HCT116 (cell line): ENCODE results near the gene NSG1. TPM values are rescaled to one million over a fixed set of nuclear protein-coding genes. Genes with fewer than 3 reads are reported as not detected.

Experiments used
- ATAC-seq: fragments of 200-7000 bp; cut with Tn5 transposase; 2 replicates; pipeline ENCODE4 v1.9.1; 2020; ENCODE audit warnings: mild to moderate bottlenecking, moderate library complexity
- BruUV-seq: library from RNA; stranded (reverse); fragments of 400-500 nt; replicated peaks from 2 replicates; lab custom pipeline; 2021; lab: Mats Ljungman, UMichigan
- CTCF ChIA-PET: fragments of 300-600 bp; sonication (Branson Sonifier 250); formaldehyde crosslinking; loops from one replicate; lab custom pipeline; 2021; ENCODE audit warnings: antibody characterized with exemption; lab: Charles Lee
- POLR2A ChIA-PET: fragments of 300-600, 350-600 bp; sonication (Branson Sonifier 250); formaldehyde crosslinking; loops from one replicate; lab custom pipeline; 2021; ENCODE audit warnings: antibody characterized with exemption; lab: Charles Lee
- RAD21 ChIA-PET, 2 experiments: fragments of 300-600 bp; sonication (Branson Sonifier 250); formaldehyde crosslinking; loops; one replicate each; lab custom pipeline; 2023; ENCODE audit warnings: low total read pairs in 2 of 2; ENCODE audit not compliant: uncharacterized antibody in 2 of 2, unreplicated experiment in 2 of 2, low non-redundant PET in 1 of 2; lab: Charles Lee
- DNase-seq: peaks from one replicate; pipeline ENCODE4 v3.0.0-alpha.2; 2010; ENCODE audit warnings: low read depth, low spot score
- H2AFZ ChIP-seq: fragments of 200-600 bp; shearing (Covaris generic), sonication (generic); 2 replicates; pipeline ENCODE4 v1.6.1; 2017; ENCODE audit warnings: low read depth, mixed run types, mixed read lengths, antibody characterized with exemption, low read length; ENCODE audit not compliant: poor library complexity, severe bottlenecking
- H3K27ac ChIP-seq: 2 replicates; pipeline ENCODE4 v1.5.1; 2012; ENCODE audit warnings: low read depth, low read length
- H3K27me3 ChIP-seq: fragments of 200-600 bp; sonication (generic); 2 replicates; pipeline ENCODE4 v1.6.1; 2016; ENCODE audit warnings: mixed run types, low read length, mixed read lengths; ENCODE audit not compliant: insufficient read depth
- H3K36me3 ChIP-seq, 2 experiments: fragments of 200-500 bp in 1 of 2; fragments of 200-600 bp in 1 of 2; sonication (Bioruptor generic) in 1 of 2; sonication (generic) in 1 of 2; 2 replicates each; pipeline versions ENCODE4 v1.5.1 to v1.6.1; 2014 to 2016; ENCODE audit warnings: low read length in 2 of 2, inconsistent platforms in 1 of 2, mixed read lengths in 1 of 2, mixed run types in 1 of 2; ENCODE audit not compliant: insufficient read depth in 2 of 2, control insufficient read depth in 1 of 2
- H3K4me1 ChIP-seq, 2 experiments: fragments of 200-600 bp in 1 of 2; sonication (generic) in 1 of 2; 2 replicates each; pipeline versions ENCODE4 v1.5.1 to v1.6.1; 2012 to 2017; ENCODE audit warnings: low read length in 2 of 2, inconsistent platforms in 1 of 2, mild to moderate bottlenecking in 1 of 2, mixed read lengths in 1 of 2, mixed run types in 1 of 2, moderate library complexity in 1 of 2; ENCODE audit not compliant: insufficient read depth in 2 of 2, control insufficient read depth in 1 of 2
- H3K4me2 ChIP-seq: fragments of 200-600 bp; sonication (generic); 2 replicates; pipeline ENCODE4 v1.6.1; 2017; ENCODE audit warnings: mixed run types, low read length, mixed read lengths
- H3K4me3 ChIP-seq, 2 experiments: fragments of 200-600 bp in 1 of 2; sonication (generic) in 1 of 2; replicated peaks in 1 of 2; 2 replicates each; pipeline ENCODE4 v1.5.1; 2011 to 2016; ENCODE audit warnings: low read length in 2 of 2, control low read depth in 1 of 2, low read depth in 1 of 2, mild to moderate bottlenecking in 1 of 2, mixed read lengths in 1 of 2, mixed run types in 1 of 2
- H3K79me2 ChIP-seq: fragments of 200-600 bp; sonication (generic); 2 replicates; pipeline ENCODE4 v1.6.1; 2017; ENCODE audit warnings: mild to moderate bottlenecking, mixed run types, low read length, moderate library complexity, mixed read lengths; ENCODE audit not compliant: insufficient read depth
- H3K9ac ChIP-seq: fragments of 200-600 bp; sonication (generic); 2 replicates; pipeline ENCODE4 v1.6.1; 2016; ENCODE audit warnings: low read length, mixed read lengths
- H3K9me2 ChIP-seq: fragments of 200-600 bp; sonication (generic), shearing (Covaris generic); 2 replicates; pipeline ENCODE4 v1.6.1; 2017; ENCODE audit warnings: mixed run types, mild to moderate bottlenecking, moderate library complexity; ENCODE audit not compliant: insufficient read depth
- H3K9me3 ChIP-seq, 2 experiments: fragments of 200-500 bp in 1 of 2; fragments of 200-600 bp in 1 of 2; sonication (Bioruptor generic) in 1 of 2; sonication (generic) in 1 of 2; 2 replicates each; pipeline ENCODE4 v1.6.1; 2014 to 2017; ENCODE audit warnings: low read length in 2 of 2, mixed read lengths in 2 of 2, inconsistent platforms in 1 of 2, low read depth in 1 of 2, mild to moderate bottlenecking in 1 of 2, mixed run types in 1 of 2, moderate library complexity in 1 of 2; ENCODE audit not compliant: control insufficient read depth in 1 of 2, insufficient read depth in 1 of 2
- H4K20me1 ChIP-seq: fragments of 200-600 bp; sonication (generic), shearing (Covaris generic); 2 replicates; pipeline ENCODE4 v1.6.1; 2017; ENCODE audit warnings: mixed run types, mild to moderate bottlenecking, moderate library complexity; ENCODE audit not compliant: insufficient read depth
- ATF3 ChIP-seq: IDR thresholded peaks from 2 replicates; pipeline ENCODE4 v1.6.1; 2012
- CEBPB ChIP-seq: IDR thresholded peaks from 2 replicates; pipeline ENCODE4 v1.6.1; 2012; ENCODE audit warnings: low read depth
- CTCF ChIP-seq, 3 experiments: fragments of 200-600 bp in 1 of 3; sonication (generic) in 1 of 3; IDR thresholded peaks in 2 of 3; conservative IDR thresholded peaks in 1 of 3; 2 replicates each; pipeline ENCODE4 v1.5.1; 2012 to 2017; ENCODE audit warnings: low read depth in 2 of 3, low read length in 2 of 3, antibody characterized with exemption in 1 of 3, borderline replicate concordance in 1 of 3, control low read depth in 1 of 3, mild to moderate bottlenecking in 1 of 3, mixed read lengths in 1 of 3, mixed run types in 1 of 3, moderate library complexity in 1 of 3; ENCODE audit not compliant: insufficient read depth in 1 of 3
- ELF1 ChIP-seq: IDR thresholded peaks from 2 replicates; pipeline ENCODE4 v1.6.1; 2012; ENCODE audit warnings: low read depth, borderline replicate concordance
- EZH2 ChIP-seq: fragments of 200-600 bp; sonication (generic); IDR thresholded peaks from 2 replicates; pipeline ENCODE4 v1.6.1; 2017; ENCODE audit warnings: antibody characterized with exemption, mixed run types
- JUND ChIP-seq: IDR thresholded peaks from 2 replicates; pipeline ENCODE4 v1.6.1; 2012
- MAX ChIP-seq: IDR thresholded peaks from 2 replicates; pipeline ENCODE4 v1.6.1; 2012
- POLR2AphosphoS5 ChIP-seq: IDR thresholded peaks from 2 replicates; pipeline ENCODE4 v1.6.1; 2011; ENCODE audit warnings: mild to moderate bottlenecking, low read depth, low read length, moderate library complexity
- SP1 ChIP-seq: IDR thresholded peaks from 2 replicates; pipeline ENCODE4 v1.6.1; 2012; ENCODE audit warnings: low read depth
- SRF ChIP-seq: IDR thresholded peaks from 2 replicates; pipeline ENCODE4 v1.6.1; 2012; ENCODE audit warnings: low read depth
- YY1 ChIP-seq: IDR thresholded peaks from 2 replicates; pipeline ENCODE4 v1.6.1; 2011; ENCODE audit warnings: low read length, low read depth, moderate library complexity, mild to moderate bottlenecking; ENCODE audit not compliant: insufficient replicate concordance; ENCODE audit errors: extremely low read depth
- ZNF274 ChIP-seq: fragments of 200-500 bp; sonication (Bioruptor generic); IDR thresholded peaks from 2 replicates; pipeline ENCODE4 v1.6.1; 2014; ENCODE audit warnings: mild to moderate bottlenecking, low read depth, low read length, inconsistent platforms
- intact Hi-C: fragments of 100-400 bp; cut with micrococcal nuclease; formaldehyde crosslinking; loops from 2 replicates; pipeline ENCODE4 v1.10.0; 2022
- total RNA-seq: library from RNA; stranded (reverse); gene quantifications from one replicate; pipeline ENCODE4 v1.2.1, GENCODE V29; 2021; ENCODE audit not compliant: unreplicated experiment

Gene NSG1
- total RNA-seq, 1 experiment from 2014 or later, result 0.12 TPM

GRCh38 chr4:4349867-4350266 is 37.0 kb upstream of the NSG1 start:
- BruUV-seq, result no TSS peak
- ChIA-PET POLR2A (no interaction called here), CTCF (no interaction called here), RAD21 (no interaction called here)
- Histone ChIP-seq H3K4me3 (no peak overlapping the region), H3K9ac (no peak overlapping the region), H2AFZ (no peak overlapping the region), H3K36me3 (no peaks in the 10 kb centered on the region), H3K9me2 (no peaks in the 10 kb centered on the region), H3K27me3 (no peaks in the 10 kb centered on the region), H4K20me1 (no peaks in the 10 kb centered on the region), H3K4me1 (no peaks in the 10 kb centered on the region), H3K79me2 (no peaks in the 10 kb centered on the region), H3K9me3 (no peaks in the 10 kb centered on the region), H3K27ac (no peak overlapping the region), H3K4me2 (no peak overlapping the region)
- intact Hi-C loops, result no loop called here
- DNase-seq (no peak), ATAC-seq (no peak)
- TF ChIP-seq ZNF274, result no peak

- POLR2A ChIA-PET, result no interaction called here
Measured at GRCh38 chr4:4350909-4351308, 36.0 kb upstream of the NSG1 start.

GRCh38 chr4:4355302-4355701 is 31.6 kb upstream of the NSG1 start:
- intact Hi-C loops, result no loop called here
- BruUV-seq, result no TSS peak
- no peak overlapping the region for H2AFZ ChIP-seq
- no peaks in the 10 kb centered on the region for H3K79me2 ChIP-seq
- CTCF ChIA-PET, result no interaction called here
- RAD21 ChIA-PET, result no interaction called here
- H3K9me3 ChIP-seq, result no peaks in the 10 kb centered on the region
- no peaks in the 10 kb centered on the region for H3K36me3 ChIP-seq
- H3K27me3 ChIP-seq, result no peaks in the 10 kb centered on the region
- POLR2A ChIA-PET, result no interaction called here
- no peaks in the 10 kb centered on the region for H3K4me1 ChIP-seq
- no peak for ATAC-seq
- no peak overlapping the region for H3K27ac ChIP-seq
- no peaks in the 10 kb centered on the region for H4K20me1 ChIP-seq
- DNase-seq, result no peak
- H3K4me3 ChIP-seq, result no peak overlapping the region
- H3K9me2 ChIP-seq, result no peaks in the 10 kb centered on the region
- no peak overlapping the region for H3K4me2 ChIP-seq
- no peak overlapping the region for H3K9ac ChIP-seq
- TF ChIP-seq SRF (no peak), CEBPB (no peak), EZH2 (no peak), ATF3 (no peak), ELF1 (no peak), ZNF274 (no peak), JUND (no peak), MAX (no peak), SP1 (no peak), CTCF (IDR thresholded peaks at IDR 0.05 in 2 of 3, conservative IDR thresholded peaks at IDR 0.05 in 1 of 3; ENCODE audit: borderline replicate concordance in 1 of 3, insufficient read depth in 1 of 3, low read depth in 2 of 3, low read length in 2 of 3) (no peak), YY1 (no peak), POLR2AphosphoS5 (no peak)

More at GRCh38 chr4:4350909-4351308, 36.0 kb upstream of the NSG1 start:
- Histone ChIP-seq H3K27ac (no peak overlapping the region), H2AFZ (no peak overlapping the region), H3K4me2 (no peak overlapping the region), H3K9me3 (no peaks in the 10 kb centered on the region), H3K4me3 (no peak overlapping the region), H3K36me3 (no peaks in the 10 kb centered on the region)
- ATAC-seq (no peak), DNase-seq (no peak)
- intact Hi-C loops, result no loop called here
- RAD21 ChIA-PET, result no interaction called here
- TF ChIP-seq CEBPB, result no peak
- TF ChIP-seq, all 23 proteins: peak for 0
- Histone ChIP-seq H3K4me1 (no peaks in the 10 kb centered on the region), H3K9ac (no peak overlapping the region), H3K9me2 (no peaks in the 10 kb centered on the region), H3K27me3 (no peaks in the 10 kb centered on the region), H4K20me1 (no peaks in the 10 kb centered on the region), H3K79me2 (no peaks in the 10 kb centered on the region)
- CTCF ChIA-PET, result no interaction called here
- no TSS peak for BruUV-seq
